Thyroid gland (tissue), 4 donors: ENCODE measurements around the gene OR10J5.

Experiments
- POLR2A ChIP-seq, 2 donors: fragments of 450-650 bp; IDR thresholded peaks; one replicate each; pipeline ENCODE4 v1.6.1; 2017; ENCODE audit warnings: antibody characterized with exemption in 2 of 2, mild to moderate bottlenecking in 2 of 2, moderate library complexity in 1 of 2
- TF ChIP-seq, protein P1 (sequence below), 6 experiments: fragments of 200-600 bp in 3 of 6; fragments of 450-650 bp in 3 of 6; sonication (generic) in 3 of 6; IDR thresholded peaks; one replicate each; pipeline ENCODE4 v1.5.1; 2016 to 2019; ENCODE audit warnings: antibody characterized with exemption in 6 of 6, mild to moderate bottlenecking in 2 of 6, inconsistent platforms in 1 of 6, moderate library complexity in 1 of 6

GRCh38 chr1:159560599-159560998 is 24.8 kb upstream of the OR10J5 start:
- TF ChIP-seq, protein P1, sequence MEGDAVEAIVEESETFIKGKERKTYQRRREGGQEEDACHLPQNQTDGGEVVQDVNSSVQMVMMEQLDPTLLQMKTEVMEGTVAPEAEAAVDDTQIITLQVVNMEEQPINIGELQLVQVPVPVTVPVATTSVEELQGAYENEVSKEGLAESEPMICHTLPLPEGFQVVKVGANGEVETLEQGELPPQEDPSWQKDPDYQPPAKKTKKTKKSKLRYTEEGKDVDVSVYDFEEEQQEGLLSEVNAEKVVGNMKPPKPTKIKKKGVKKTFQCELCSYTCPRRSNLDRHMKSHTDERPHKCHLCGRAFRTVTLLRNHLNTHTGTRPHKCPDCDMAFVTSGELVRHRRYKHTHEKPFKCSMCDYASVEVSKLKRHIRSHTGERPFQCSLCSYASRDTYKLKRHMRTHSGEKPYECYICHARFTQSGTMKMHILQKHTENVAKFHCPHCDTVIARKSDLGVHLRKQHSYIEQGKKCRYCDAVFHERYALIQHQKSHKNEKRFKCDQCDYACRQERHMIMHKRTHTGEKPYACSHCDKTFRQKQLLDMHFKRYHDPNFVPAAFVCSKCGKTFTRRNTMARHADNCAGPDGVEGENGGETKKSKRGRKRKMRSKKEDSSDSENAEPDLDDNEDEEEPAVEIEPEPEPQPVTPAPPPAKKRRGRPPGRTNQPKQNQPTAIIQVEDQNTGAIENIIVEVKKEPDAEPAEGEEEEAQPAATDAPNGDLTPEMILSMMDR (IDR thresholded peaks at IDR 0.05): no peak
- no peak for TF ChIP-seq POLR2A (IDR thresholded peaks at IDR 0.05)
